ENCODE measurements around the gene LRRC8C.

- TF ChIP-seq CTCF (conservative IDR thresholded peaks at IDR 0.05 in 1 of 2, IDR thresholded peaks at IDR 0.05 in 1 of 2; ENCODE audit: extremely low read depth in 1 of 2, insufficient read depth in 1 of 2, low read depth in 1 of 2, low read length in 2 of 2) (no peak), EZH2 (IDR thresholded peaks at IDR 0.05; ENCODE audit: borderline replicate concordance, low read length) (no peak)
These were observed 8.1 kb upstream of the LRRC8C start for GRCh38 chr1:89624715-89625323.
